ENCODE results near the gene LBH. TPM values are rescaled to one million over a fixed set of nuclear protein-coding genes. Genes with fewer than 3 reads are reported as not detected.

Gene LBH
- polyA plus RNA-seq, 1 of the 3 experiments (the other 2 are of a cell fraction): 22.8 TPM

DNA sequence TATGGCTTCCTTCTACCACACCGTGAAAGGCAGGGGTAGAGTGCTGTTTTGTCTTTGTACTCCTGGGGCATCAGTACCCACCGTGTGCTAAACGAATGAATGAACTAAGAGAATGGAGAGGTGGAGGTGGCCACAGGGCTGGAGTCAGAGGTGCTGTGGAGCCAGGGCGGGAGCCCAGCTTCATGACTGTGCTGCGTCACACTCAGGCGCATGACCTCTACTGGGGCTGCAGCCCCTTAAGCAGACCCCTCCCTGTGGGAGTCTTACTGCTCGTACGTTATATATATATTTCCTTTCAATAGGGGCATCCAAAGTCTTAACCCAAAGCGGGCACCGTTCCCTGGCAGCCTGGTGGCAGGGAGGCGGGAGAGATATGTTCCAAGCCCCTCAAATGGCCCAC lies 18.0 kb upstream of the LBH start:
- no peaks in the 10 kb centered on the region for H3K36me3 ChIP-seq (replicated peaks in 1 of 2; ENCODE audit: control insufficient read depth in 1 of 2, insufficient read depth in 2 of 2, low read length in 1 of 2)
- ChIA-PET POLR2A (no interaction called here), CTCF (interaction anchor here (0.6 to 12.8 kb wide), 10 partner anchors 11 to 957 kb away, joined by 3 to 573 read pairs (median 5); partner anchors contain the start of gene LBH)
- no peak overlapping the region for H3K27ac ChIP-seq (ENCODE audit: low read depth in 2 of 2, low read length in 1 of 2)
- H4K20me1 ChIP-seq (ENCODE audit: insufficient read depth): no peaks in the 10 kb centered on the region
- no peaks in the 10 kb centered on the region for H3K79me2 ChIP-seq (ENCODE audit: insufficient read depth)
- H3K4me1 ChIP-seq (ENCODE audit: control insufficient read depth in 1 of 2, insufficient read depth in 2 of 2, low read depth in 1 of 2, low read length in 1 of 2): peaks cover 0 to 5% of the 10 kb centered on the region in 2 experiments; a peak in 2 of 4 replicates
- H3K4me2 ChIP-seq: no peak overlapping the region
- 83% methylated on average over 11 of the region's 11 CpGs for WGBS (ENCODE audit: low lambda C conversion rate)
- H3K9me3 ChIP-seq: no peaks in the 10 kb centered on the region
- H3K9me2 ChIP-seq: no peaks in the 10 kb centered on the region
- no peak overlapping the region for H3K9ac ChIP-seq
- H3K4me3 ChIP-seq (ENCODE audit: low read depth in 2 of 2, low read length in 1 of 2): no peak overlapping the region
- DNase-seq: no peak
- no peak for TF ChIP-seq RCOR1 (IDR thresholded peaks at IDR 0.05; ENCODE audit: low read length)
- TF ChIP-seq NFIC (IDR thresholded peaks at IDR 0.05; ENCODE audit: borderline replicate concordance): no peak
- TF ChIP-seq ELF1 (IDR thresholded peaks at IDR 0.05): no peak
- TF ChIP-seq GABPA (IDR thresholded peaks at IDR 0.05; ENCODE audit: low read depth): no peak
- TF ChIP-seq MEF2A (IDR thresholded peaks at IDR 0.05; ENCODE audit: borderline replicate concordance, low read depth): no peak
- TF ChIP-seq NRF1 (IDR thresholded peaks at IDR 0.05; ENCODE audit: low read depth, low read length): no peak
- no peak for TF ChIP-seq YY1 (IDR thresholded peaks at IDR 0.05; ENCODE audit: low read depth)
- no peak overlapping the region for H2AFZ ChIP-seq (ENCODE audit: low read depth)
- no peaks in the 10 kb centered on the region for H3K27me3 ChIP-seq (ENCODE audit: insufficient read depth)
- no peaks in the 10 kb centered on the region for H3F3A ChIP-seq (replicated peaks; ENCODE audit: insufficient read depth)

DNA sequence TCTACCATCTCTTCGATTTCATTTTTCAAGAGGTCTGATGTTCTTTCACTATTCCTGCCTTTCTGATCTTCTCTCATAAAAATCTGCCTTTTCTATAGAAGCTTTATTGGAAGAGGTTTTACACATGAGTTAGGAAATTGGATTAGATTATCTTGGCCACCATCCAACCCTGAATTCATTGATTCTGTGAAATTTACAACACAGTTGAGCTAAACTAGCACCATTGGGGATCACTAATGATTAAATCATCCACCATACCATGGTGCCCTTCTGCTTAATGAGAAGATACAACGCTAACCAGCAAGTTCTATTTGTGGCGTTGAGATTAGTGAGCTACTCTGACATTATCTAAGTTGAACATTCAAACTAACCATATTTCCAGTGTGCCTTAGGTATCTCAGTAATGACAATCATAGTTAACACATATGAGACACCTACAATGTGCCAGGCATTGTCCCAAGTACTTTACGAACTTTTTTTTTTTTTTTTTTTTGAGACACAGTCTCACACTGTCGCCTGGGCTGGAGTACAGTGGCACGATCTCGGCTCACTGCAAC lies 17.3 kb upstream of the LBH start:
- Histone ChIP-seq H3K4me3 (ENCODE audit: low read depth in 2 of 2, low read length in 1 of 2) (no peak overlapping the region), H3K9ac (no peak overlapping the region), H2AFZ (ENCODE audit: low read depth) (no peak overlapping the region), H3K4me1 (ENCODE audit: control insufficient read depth in 1 of 2, insufficient read depth in 2 of 2, low read depth in 1 of 2, low read length in 1 of 2) (peaks cover 0 to 3% of the 10 kb centered on the region in 2 experiments; a peak in 2 of 4 replicates), H3F3A (replicated peaks; ENCODE audit: insufficient read depth) (no peaks in the 10 kb centered on the region), H3K27me3 (ENCODE audit: insufficient read depth) (no peaks in the 10 kb centered on the region), H3K36me3 (replicated peaks in 1 of 2; ENCODE audit: control insufficient read depth in 1 of 2, insufficient read depth in 2 of 2, low read length in 1 of 2) (no peaks in the 10 kb centered on the region), H3K9me2 (no peaks in the 10 kb centered on the region), H4K20me1 (ENCODE audit: insufficient read depth) (no peaks in the 10 kb centered on the region), H3K27ac (ENCODE audit: low read depth in 2 of 2, low read length in 1 of 2) (no peak overlapping the region), H3K9me3 (no peaks in the 10 kb centered on the region), H3K4me2 (no peak overlapping the region), H3K79me2 (ENCODE audit: insufficient read depth) (no peaks in the 10 kb centered on the region)
- no peak for DNase-seq
- 84% methylated on average over 7 of the region's 7 CpGs for WGBS (ENCODE audit: low lambda C conversion rate)
- TF ChIP-seq, protein P1, sequence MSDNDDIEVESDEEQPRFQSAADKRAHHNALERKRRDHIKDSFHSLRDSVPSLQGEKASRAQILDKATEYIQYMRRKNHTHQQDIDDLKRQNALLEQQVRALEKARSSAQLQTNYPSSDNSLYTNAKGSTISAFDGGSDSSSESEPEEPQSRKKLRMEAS (IDR thresholded peaks at IDR 0.05; ENCODE audit: low read depth): no peak
- no peak for TF ChIP-seq YY1 (IDR thresholded peaks at IDR 0.05; ENCODE audit: low read depth)
- TF ChIP-seq JUND (IDR thresholded peaks at IDR 0.05): no peak
- TF ChIP-seq TCF12 (IDR thresholded peaks at IDR 0.05): no peak
- ChIA-PET POLR2A (no interaction called here), CTCF (interaction anchor here (0.6 to 12.8 kb wide), 10 partner anchors 9 to 1084 kb away, joined by 3 to 573 read pairs (median 4); partner anchors contain the start of genes EHD3 and LBH)

DNA sequence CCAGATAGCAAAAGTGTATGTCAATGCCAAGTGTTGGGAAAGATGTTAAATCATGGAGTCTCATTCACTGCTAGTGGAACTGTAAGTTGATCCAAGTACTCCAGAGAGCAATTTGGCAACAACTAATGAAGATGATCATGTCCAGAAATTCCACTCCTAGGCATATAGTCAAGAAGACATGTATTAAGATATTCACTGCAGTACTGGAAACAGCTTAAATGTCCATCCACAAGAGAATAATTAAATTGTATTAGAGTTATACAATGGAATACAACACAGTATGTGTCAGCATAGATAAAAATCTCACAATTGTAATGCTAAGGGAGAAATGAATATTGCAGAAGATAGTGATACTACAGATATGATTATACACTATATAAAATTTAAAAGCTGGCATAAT lies 15.2 kb upstream of the LBH start:
- H4K20me1 ChIP-seq (ENCODE audit: insufficient read depth): no peaks in the 10 kb centered on the region
- H3K4me1 ChIP-seq (ENCODE audit: control insufficient read depth in 1 of 2, insufficient read depth in 2 of 2, low read depth in 1 of 2, low read length in 1 of 2): peaks cover 0 to 3% of the 10 kb centered on the region in 2 experiments; a peak in 2 of 4 replicates
- H3K9me3 ChIP-seq: no peaks in the 10 kb centered on the region
- no peak for DNase-seq
- CTCF ChIA-PET: interaction anchor here (1.0 to 7.8 kb wide), 7 partner anchors 8 to 493 kb away, joined by 3 to 88 read pairs (median 12); no protein-coding TSS in a partner anchor
- no peak overlapping the region for H2AFZ ChIP-seq (ENCODE audit: low read depth)
- H3K9me2 ChIP-seq: no peaks in the 10 kb centered on the region
- H3K4me3 ChIP-seq (ENCODE audit: low read depth in 2 of 2, low read length in 1 of 2): no peak overlapping the region
- no peak overlapping the region for H3K4me2 ChIP-seq
- no peak overlapping the region for H3K9ac ChIP-seq
- H3K27me3 ChIP-seq (ENCODE audit: insufficient read depth): no peaks in the 10 kb centered on the region
- POLR2A ChIA-PET: no interaction called here
- no peaks in the 10 kb centered on the region for H3K36me3 ChIP-seq (replicated peaks in 1 of 2; ENCODE audit: control insufficient read depth in 1 of 2, insufficient read depth in 2 of 2, low read length in 1 of 2)
- H3K79me2 ChIP-seq (ENCODE audit: insufficient read depth): no peaks in the 10 kb centered on the region
- no peaks in the 10 kb centered on the region for H3F3A ChIP-seq (replicated peaks; ENCODE audit: insufficient read depth)
- no peak overlapping the region for H3K27ac ChIP-seq (ENCODE audit: low read depth in 2 of 2, low read length in 1 of 2)
- no peak for TF ChIP-seq NRF1 (IDR thresholded peaks at IDR 0.05; ENCODE audit: low read depth, low read length)
- TF ChIP-seq, protein P2, sequence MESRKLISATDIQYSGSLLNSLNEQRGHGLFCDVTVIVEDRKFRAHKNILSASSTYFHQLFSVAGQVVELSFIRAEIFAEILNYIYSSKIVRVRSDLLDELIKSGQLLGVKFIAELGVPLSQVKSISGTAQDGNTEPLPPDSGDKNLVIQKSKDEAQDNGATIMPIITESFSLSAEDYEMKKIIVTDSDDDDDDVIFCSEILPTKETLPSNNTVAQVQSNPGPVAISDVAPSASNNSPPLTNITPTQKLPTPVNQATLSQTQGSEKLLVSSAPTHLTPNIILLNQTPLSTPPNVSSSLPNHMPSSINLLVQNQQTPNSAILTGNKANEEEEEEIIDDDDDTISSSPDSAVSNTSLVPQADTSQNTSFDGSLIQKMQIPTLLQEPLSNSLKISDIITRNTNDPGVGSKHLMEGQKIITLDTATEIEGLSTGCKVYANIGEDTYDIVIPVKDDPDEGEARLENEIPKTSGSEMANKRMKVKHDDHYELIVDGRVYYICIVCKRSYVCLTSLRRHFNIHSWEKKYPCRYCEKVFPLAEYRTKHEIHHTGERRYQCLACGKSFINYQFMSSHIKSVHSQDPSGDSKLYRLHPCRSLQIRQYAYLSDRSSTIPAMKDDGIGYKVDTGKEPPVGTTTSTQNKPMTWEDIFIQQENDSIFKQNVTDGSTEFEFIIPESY (IDR thresholded peaks at IDR 0.05; ENCODE audit: borderline replicate concordance, low read depth): no peak
- no peak for TF ChIP-seq NFIC (IDR thresholded peaks at IDR 0.05; ENCODE audit: borderline replicate concordance)
- TF ChIP-seq RFX5 (IDR thresholded peaks at IDR 0.05; ENCODE audit: low read length): no peak
- no peak for TF ChIP-seq RAD21 (IDR thresholded peaks at IDR 0.05; ENCODE audit: low read length)
- no peak for TF ChIP-seq RXRA (IDR thresholded peaks at IDR 0.05; ENCODE audit: borderline replicate concordance, low read depth)
- no peak for TF ChIP-seq TAF1 (IDR thresholded peaks at IDR 0.05; ENCODE audit: borderline replicate concordance, low read depth, low read length)
- TF ChIP-seq EZH2phosphoT487 (IDR thresholded peaks at IDR 0.05; ENCODE audit: borderline replicate concordance, low read depth): no peak
- TF ChIP-seq EP300 (IDR thresholded peaks at IDR 0.05; ENCODE audit: borderline replicate concordance in 1 of 2, low read depth in 1 of 2, low read length in 1 of 2): no peak
- TF ChIP-seq, protein P3, sequence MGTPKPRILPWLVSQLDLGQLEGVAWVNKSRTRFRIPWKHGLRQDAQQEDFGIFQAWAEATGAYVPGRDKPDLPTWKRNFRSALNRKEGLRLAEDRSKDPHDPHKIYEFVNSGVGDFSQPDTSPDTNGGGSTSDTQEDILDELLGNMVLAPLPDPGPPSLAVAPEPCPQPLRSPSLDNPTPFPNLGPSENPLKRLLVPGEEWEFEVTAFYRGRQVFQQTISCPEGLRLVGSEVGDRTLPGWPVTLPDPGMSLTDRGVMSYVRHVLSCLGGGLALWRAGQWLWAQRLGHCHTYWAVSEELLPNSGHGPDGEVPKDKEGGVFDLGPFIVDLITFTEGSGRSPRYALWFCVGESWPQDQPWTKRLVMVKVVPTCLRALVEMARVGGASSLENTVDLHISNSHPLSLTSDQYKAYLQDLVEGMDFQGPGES (IDR thresholded peaks at IDR 0.05; ENCODE audit: low read depth, low read length): no peak
- no peak for TF ChIP-seq TCF12 (IDR thresholded peaks at IDR 0.05)
- no peak for TF ChIP-seq RCOR1 (IDR thresholded peaks at IDR 0.05; ENCODE audit: low read length)
- no peak for TF ChIP-seq ELF1 (IDR thresholded peaks at IDR 0.05)

Measured in SK-N-SH (cell line).